Hematopoietic multipotent progenitor cell (in vitro differentiated cells): ENCODE data around the gene RNU7-1. TPM values are rescaled to one million over a fixed set of nuclear protein-coding genes. Genes with fewer than 3 reads are reported as not detected.
A peak's percentile ranks its signal among the peaks of the same experiment; 100 is the strongest.

ENCODE experiments used
- DNase-seq, 3 donors: peaks; one replicate each; pipeline ENCODE4 v3.0.0-alpha.2; 2011 to 2015; ENCODE audit warnings: low read depth in 2 of 3, low spot score in 2 of 3
- total RNA-seq: library from RNA; depleted of rRNA; stranded (reverse); fragments of >200 nt; gene quantifications from one replicate; pipeline ENCODE4 v1.2.3, GENCODE V29; 2012

The RNU7-1 gene
- total RNA-seq, 1 donor: not detected

- DNase-seq: no peak
Measured at GRCh38 chr12:6962285-6963015, 18.8 kb downstream of the RNU7-1 start.

- no peak for DNase-seq
Measured at GRCh38 chr12:6963016-6963731, 19.6 kb downstream of the RNU7-1 start.

GRCh38 chr12:6963791-6964413 is 20.3 kb downstream of the RNU7-1 start:
- DNase-seq: no peak

GRCh38 chr12:6964605-6965025 is 21.0 kb downstream of the RNU7-1 start:
- no peak for DNase-seq

- peak; percentile 86 to 94 (median 89) for DNase-seq
Measured at GRCh38 chr12:6965026-6965661, 21.5 kb downstream of the RNU7-1 start.

DNA sequence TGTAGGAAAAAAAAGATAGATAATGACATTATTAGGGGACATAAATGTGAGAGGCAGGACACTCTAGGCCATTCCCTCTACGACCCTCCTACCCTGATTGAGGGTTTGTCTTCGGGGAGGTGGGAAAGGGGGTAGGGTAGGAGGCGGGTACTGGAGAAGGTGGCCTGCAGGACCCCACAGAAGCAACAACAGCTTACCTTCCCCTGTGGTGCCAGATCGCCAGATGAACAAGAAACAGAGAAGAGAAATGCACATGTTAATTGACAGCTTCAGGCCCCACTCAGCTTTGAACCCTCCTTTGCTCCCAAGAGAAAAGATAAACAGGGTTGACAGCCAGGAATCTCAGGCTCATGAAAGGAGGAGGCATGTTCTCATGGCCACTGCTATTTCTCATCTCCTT is 22.1 kb downstream of the RNU7-1 start:
- no peak for DNase-seq

DNA sequence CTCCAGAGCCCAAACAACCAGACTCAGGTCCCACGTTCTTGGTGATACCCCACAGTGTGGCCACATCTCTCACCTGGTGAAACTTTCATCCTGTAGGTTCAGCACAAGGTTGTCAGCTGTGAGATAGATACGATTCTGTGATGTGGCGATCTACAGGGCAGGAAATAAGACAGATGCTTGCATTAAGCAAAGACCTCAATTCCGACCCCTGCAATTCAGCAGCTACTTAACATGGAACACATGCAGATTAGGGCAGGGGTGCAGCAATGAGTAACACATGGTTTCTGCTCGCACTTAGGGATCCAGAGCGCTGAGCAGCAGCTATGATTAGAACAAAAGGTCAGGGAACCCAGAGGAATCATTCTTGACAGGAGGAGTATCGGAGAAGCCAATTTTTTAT is 22.7 kb downstream of the RNU7-1 start:
- DNase-seq: no peak

DNA sequence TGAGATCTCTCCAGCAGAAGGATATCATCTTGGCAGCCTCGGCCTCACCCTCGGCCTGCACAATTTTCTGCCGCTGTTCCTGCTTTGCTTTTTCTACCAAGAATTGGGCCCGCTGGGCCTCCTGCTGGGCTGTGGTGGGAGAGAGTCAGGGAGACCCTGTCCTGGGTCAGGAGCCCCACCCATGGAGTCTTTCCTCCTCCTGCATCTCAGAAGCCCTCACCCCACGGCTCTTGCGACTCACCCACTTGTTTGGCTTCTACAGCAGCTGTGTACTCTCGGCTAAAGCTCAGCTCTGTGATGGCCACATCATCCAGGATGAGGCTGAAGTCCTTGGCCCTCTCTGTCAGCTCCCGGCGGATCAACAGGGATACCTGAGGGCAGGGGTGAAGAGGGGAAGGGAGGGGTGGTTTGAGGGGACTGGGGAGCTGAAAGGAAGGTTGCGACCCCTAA is 24.1 kb downstream of the RNU7-1 start:
- no peak for DNase-seq

GRCh38 chr12:6968426-6968825 is 24.8 kb downstream of the RNU7-1 start:
- no peak for DNase-seq

GRCh38 chr12:6970096-6970527 is 26.5 kb downstream of the RNU7-1 start:
- no peak for DNase-seq

- DNase-seq: no peak
Measured at GRCh38 chr12:6974180-6974579, 30.6 kb downstream of the RNU7-1 start.

- DNase-seq: no peak
Measured at GRCh38 chr12:6975297-6976032, 31.8 kb downstream of the RNU7-1 start.

DNA sequence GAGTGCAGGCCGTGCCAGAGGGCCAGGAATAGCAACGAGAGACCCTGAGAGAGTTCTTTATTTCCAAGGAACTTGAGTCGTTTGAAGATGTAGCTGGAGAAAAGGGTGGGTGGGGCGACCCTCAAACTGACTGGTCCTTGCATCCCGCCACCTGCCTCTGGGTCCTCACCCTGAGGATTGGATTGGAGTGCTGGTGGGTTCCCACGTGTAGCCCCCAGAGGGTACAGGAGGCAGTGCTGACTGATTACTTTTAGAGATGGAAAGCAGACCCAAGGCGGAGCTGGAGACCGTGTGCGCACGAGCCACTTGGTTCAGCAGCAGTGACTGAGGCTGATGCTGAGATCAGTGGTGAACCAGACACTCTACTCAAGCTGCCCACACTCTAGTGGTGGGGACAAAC is 34.0 kb downstream of the RNU7-1 start:
- DNase-seq: no peak

GRCh38 chr12:6978188-6978587 is 34.6 kb downstream of the RNU7-1 start:
- no peak for DNase-seq

- DNase-seq: no peak
Measured at GRCh38 chr12:6978611-6979011, 35.0 kb downstream of the RNU7-1 start.

DNA sequence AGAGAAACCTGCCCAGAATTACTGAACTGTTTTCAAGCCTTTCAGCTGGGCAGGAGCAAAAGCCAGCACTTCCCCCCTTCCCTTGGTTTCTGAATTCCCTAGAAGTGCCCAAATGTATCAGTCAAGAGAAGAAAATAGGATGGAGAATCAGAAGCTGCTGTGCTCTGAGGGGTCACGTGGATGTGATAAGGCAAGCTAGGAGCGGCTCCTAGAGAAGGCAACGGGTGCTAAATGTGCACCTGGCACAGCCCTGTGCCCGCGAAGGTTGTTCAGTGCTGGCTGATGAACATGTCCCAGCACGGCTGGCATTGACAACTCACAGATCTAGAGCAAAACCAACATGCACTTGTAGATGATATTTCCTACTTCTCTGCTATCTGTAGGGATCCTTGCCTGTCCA is 35.4 kb downstream of the RNU7-1 start:
- no peak for DNase-seq

DNA sequence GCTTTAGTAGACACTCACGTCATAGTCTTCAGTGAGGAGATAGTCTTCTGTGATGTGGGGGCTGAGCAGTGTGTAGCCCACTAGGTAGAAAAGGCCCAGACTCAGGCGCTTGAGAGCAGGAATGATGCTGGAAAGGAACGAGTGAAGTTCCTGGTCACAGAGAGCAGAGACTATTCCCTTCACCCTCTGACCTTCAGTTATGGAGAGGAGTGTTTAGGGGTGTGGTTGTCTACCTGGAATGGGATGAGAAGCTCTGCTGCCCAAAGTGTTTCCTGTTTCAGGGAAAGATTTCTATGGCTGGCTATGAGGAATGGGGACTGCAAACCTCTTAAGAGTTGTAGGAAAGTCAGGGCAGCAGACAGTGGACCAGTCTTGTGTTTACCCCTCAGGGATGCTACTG is 35.8 kb downstream of the RNU7-1 start:
- DNase-seq: no peak

DNA sequence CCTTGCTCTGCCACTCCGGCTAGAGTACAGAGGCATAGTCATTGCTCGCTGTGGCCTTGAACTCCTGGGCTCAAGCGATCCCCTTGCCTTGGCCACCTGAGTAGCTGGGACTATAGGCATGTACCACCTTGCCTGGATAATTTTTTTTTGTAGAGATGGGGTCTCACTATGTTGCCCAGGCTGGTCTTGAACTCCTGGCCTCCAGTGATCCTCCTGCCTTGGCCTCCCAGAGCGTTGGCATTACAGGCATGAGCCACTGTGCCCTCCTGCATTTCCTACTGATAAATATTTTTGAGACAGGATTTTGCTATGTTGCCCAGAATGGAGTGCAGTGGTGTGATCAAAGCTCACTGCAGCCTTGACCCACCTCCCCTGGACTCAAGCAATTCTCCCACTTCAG is 36.5 kb downstream of the RNU7-1 start:
- DNase-seq: no peak

DNA sequence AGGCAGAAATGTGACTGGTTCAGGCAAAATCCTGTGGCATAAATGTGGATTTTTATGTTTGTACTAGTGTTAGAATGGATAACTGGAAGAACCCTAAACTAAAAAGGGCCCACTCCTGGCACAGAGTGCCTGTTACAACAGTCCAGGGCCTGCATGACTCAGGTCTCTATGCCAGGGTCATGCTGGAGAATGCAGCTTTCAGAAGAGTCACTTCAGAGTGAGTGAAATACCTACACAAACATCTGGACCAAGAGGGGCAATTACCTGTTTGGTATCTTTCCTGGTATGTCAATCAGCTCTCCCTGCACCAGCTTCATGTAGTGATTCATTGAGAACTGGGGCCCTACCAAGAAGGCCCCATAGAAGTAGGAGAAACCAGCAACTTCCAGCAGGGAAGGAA is 37.1 kb downstream of the RNU7-1 start:
- no peak for DNase-seq
